ENCODE data around the gene RAB11FIP2. TPM values are rescaled to one million over a fixed set of nuclear protein-coding genes. Genes with fewer than 3 reads are reported as not detected.

Gene RAB11FIP2
- total RNA-seq, 3 donors from 2014 or later (not counting 1 experiment from before 2014, with no cell fraction given): 30.1 to 37.1 (median 32.1) TPM

DNA sequence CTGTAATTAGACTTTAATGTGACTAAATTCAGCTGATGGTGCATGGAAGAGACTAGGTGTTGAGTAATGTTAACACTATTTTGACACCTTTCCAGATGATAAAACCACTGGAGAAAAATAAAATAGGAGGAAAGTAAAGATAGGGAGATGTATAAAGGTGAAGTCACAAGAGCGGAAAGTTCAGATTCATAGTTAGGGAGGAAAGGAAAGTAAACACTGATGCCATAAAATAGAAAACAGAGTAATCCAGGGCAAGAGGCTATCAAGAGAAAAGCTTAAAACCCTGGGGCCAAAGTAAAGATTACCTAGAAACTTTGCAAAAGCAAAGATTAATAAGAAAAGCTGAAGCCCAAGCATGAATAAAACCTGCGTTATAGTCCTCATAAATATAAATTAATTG is 62.8 kb downstream of the RAB11FIP2 start:
- no peak overlapping the region for H3K27ac ChIP-seq (ENCODE audit: low read length)
- H3K4me1 Mint-ChIP-seq: no peaks in the 10 kb centered on the region
- ATAC-seq: no peak
- peaks cover 9% of the 10 kb centered on the region for H3K36me3 Mint-ChIP-seq
- H3K27me3 Mint-ChIP-seq (ENCODE audit: low read depth in 2 of 2): peaks cover 8 to 31% of the 10 kb centered on the region in 2 donors
- WGBS (ENCODE audit: insufficient coverage): 100% methylated on average over 1 of the region's 2 CpGs
- H3K9me3 ChIP-seq (ENCODE audit: control insufficient read depth, insufficient read depth, low read length): no peaks in the 10 kb centered on the region
- H3K9me3 Mint-ChIP-seq: peaks cover 6 to 11% of the 10 kb centered on the region in 2 donors
- H3K4me3 ChIP-seq (ENCODE audit: low read length): no peak overlapping the region
- TF ChIP-seq, protein P1, sequence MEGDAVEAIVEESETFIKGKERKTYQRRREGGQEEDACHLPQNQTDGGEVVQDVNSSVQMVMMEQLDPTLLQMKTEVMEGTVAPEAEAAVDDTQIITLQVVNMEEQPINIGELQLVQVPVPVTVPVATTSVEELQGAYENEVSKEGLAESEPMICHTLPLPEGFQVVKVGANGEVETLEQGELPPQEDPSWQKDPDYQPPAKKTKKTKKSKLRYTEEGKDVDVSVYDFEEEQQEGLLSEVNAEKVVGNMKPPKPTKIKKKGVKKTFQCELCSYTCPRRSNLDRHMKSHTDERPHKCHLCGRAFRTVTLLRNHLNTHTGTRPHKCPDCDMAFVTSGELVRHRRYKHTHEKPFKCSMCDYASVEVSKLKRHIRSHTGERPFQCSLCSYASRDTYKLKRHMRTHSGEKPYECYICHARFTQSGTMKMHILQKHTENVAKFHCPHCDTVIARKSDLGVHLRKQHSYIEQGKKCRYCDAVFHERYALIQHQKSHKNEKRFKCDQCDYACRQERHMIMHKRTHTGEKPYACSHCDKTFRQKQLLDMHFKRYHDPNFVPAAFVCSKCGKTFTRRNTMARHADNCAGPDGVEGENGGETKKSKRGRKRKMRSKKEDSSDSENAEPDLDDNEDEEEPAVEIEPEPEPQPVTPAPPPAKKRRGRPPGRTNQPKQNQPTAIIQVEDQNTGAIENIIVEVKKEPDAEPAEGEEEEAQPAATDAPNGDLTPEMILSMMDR (IDR thresholded peaks at IDR 0.05): no peak
- no peaks in the 10 kb centered on the region for H3K36me3 ChIP-seq (ENCODE audit: control insufficient read depth, insufficient read depth, low read length)
- intact Hi-C loops (cut with micrococcal nuclease): no loop called here
- no peak for DNase-seq
- H3K4me3 Mint-ChIP-seq: no peak overlapping the region
- no peaks in the 10 kb centered on the region for H3K4me1 ChIP-seq (ENCODE audit: control insufficient read depth, insufficient read depth, low read length)
- no peaks in the 10 kb centered on the region for H3K27me3 ChIP-seq (ENCODE audit: control insufficient read depth, insufficient read depth, low read length)
- no peak overlapping the region for H3K27ac Mint-ChIP-seq

DNA sequence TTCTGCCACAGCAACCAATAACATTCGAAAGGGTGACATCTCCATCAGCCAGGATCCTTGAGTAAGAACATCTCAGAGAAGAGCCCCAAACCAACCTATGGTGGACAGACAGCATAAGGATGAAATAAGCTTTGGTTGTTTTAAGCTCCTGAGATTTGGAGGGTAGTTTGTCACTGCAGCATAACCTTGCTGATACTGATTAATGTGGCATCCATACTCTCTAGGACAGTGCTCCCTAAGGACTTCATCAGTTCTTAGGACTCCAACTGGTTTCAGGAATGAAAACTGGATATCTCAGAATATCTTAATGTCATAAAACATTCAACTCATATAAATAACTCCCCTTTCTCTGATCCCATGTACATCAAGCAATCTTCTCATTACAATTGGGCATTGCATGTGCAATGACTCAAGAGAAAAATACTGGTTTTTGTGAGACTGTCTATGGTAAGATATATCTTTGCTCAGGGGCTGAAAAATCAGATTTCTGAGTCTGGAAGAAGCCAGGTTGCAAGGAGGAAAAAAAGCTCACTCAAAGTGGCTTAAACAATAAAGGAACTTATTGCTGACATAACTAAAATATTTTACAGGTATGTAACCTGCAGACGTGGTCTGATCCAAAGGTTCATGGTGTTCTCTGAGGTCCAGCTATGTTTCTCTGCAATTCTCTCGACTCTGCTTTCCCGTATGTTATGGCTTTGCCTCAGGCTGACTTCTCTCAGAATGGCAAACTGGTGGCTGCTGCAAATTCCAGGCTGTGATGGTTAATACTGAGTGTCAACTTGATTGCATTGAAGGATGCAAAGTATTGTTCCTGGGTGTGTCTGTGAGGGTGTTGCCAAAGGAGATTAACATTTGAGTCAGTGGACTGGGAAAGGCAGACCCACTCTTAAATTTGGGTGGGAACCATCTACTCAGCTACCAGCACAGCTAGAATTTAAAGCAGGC is 65.7 kb downstream of the RAB11FIP2 start:
- 89% methylated on average over 4 of the region's 4 CpGs for WGBS (ENCODE audit: insufficient coverage)
- H3K4me3 Mint-ChIP-seq: no peak overlapping the region
- no peak for DNase-seq
- H3K9me3 ChIP-seq (ENCODE audit: control insufficient read depth, insufficient read depth, low read length): no peaks in the 10 kb centered on the region
- H3K4me1 ChIP-seq (ENCODE audit: control insufficient read depth, insufficient read depth, low read length): no peaks in the 10 kb centered on the region
- ATAC-seq: no peak
- TF ChIP-seq, protein P1 (IDR thresholded peaks at IDR 0.05): no peak
- no peaks in the 10 kb centered on the region for H3K4me1 Mint-ChIP-seq
- no peaks in the 10 kb centered on the region for H3K36me3 ChIP-seq (ENCODE audit: control insufficient read depth, insufficient read depth, low read length)
- H3K27me3 Mint-ChIP-seq (ENCODE audit: low read depth in 2 of 2): peaks cover 10 to 35% of the 10 kb centered on the region in 2 donors
- intact Hi-C loops (cut with micrococcal nuclease): no loop called here
- H3K36me3 Mint-ChIP-seq: no peaks in the 10 kb centered on the region
- no peak overlapping the region for H3K27ac Mint-ChIP-seq
- no peak overlapping the region for H3K27ac ChIP-seq (ENCODE audit: low read length)
- no peak overlapping the region for H3K4me3 ChIP-seq (ENCODE audit: low read length)
- H3K9me3 Mint-ChIP-seq: peaks cover 0 to 5% of the 10 kb centered on the region in 2 donors
- no peaks in the 10 kb centered on the region for H3K27me3 ChIP-seq (ENCODE audit: control insufficient read depth, insufficient read depth, low read length)

DNA sequence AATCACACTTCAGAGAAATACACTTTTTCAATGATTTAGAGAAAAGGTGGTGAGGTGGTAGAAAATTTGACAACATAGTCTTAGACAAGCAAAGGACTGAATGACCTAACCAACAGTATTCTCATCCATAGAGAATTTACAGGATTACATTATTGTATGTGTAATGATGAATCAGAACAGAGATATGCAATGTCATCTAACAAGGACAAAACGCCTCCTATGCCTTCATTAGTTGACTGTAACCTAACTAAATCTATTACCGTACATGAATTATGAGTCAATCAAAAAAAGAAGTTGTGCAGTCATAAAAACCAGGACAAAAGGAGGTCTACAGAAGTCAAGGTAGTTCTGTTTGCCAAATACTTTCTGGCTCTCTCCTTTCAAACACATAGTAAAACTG is 66.5 kb downstream of the RAB11FIP2 start:
- Mint-ChIP-seq H3K9me3 (peaks cover 0 to 4% of the 10 kb centered on the region in 2 donors), H3K4me1 (no peaks in the 10 kb centered on the region), H3K27ac (no peak overlapping the region), H3K27me3 (ENCODE audit: low read depth in 2 of 2) (peaks cover 10 to 33% of the 10 kb centered on the region in 2 donors), H3K4me3 (no peak overlapping the region), H3K36me3 (no peaks in the 10 kb centered on the region)
- Histone ChIP-seq H3K4me3 (ENCODE audit: low read length) (no peak overlapping the region), H3K4me1 (ENCODE audit: control insufficient read depth, insufficient read depth, low read length) (no peaks in the 10 kb centered on the region), H3K27me3 (ENCODE audit: control insufficient read depth, insufficient read depth, low read length) (no peaks in the 10 kb centered on the region), H3K36me3 (ENCODE audit: control insufficient read depth, insufficient read depth, low read length) (no peaks in the 10 kb centered on the region), H3K9me3 (ENCODE audit: control insufficient read depth, insufficient read depth, low read length) (no peaks in the 10 kb centered on the region), H3K27ac (ENCODE audit: low read length) (no peak overlapping the region)
- no peak for ATAC-seq
- intact Hi-C loops (cut with micrococcal nuclease): no loop called here
- TF ChIP-seq, protein P1 (IDR thresholded peaks at IDR 0.05): no peak
- WGBS (ENCODE audit: insufficient coverage): 92% methylated on average over 2 of the region's 2 CpGs
- no peak for DNase-seq
